Parathyroid adenoma (tissue), 2 donors: ENCODE data around the gene PIGZ.

Source experiments
- H2AFZ ChIP-seq: fragments of 300-600 bp; sonication (generic); one replicate; pipeline ENCODE4 v1.7.0; 2017; ENCODE audit warnings: antibody characterized with exemption, mild to moderate bottlenecking
- H3K27ac ChIP-seq: fragments of 300-600 bp; sonication (generic); one replicate; pipeline ENCODE4 v1.7.0; 2017
- H3K27me3 ChIP-seq: fragments of 300-600 bp; sonication (generic); one replicate; pipeline ENCODE4 v1.7.0; 2017; ENCODE audit warnings: low read length; ENCODE audit not compliant: control insufficient read depth, insufficient read depth
- H3K36me3 ChIP-seq: fragments of 300-600 bp; sonication (generic); one replicate; pipeline ENCODE4 v1.7.0; 2017; ENCODE audit warnings: low read length; ENCODE audit not compliant: control insufficient read depth, insufficient read depth
- H3K4me1 ChIP-seq: fragments of 300-600 bp; sonication (generic); one replicate; pipeline ENCODE4 v1.7.0; 2017; ENCODE audit warnings: control low read depth
- H3K4me2 ChIP-seq: fragments of 300-600 bp; sonication (generic); one replicate; pipeline ENCODE4 v1.7.0; 2017; ENCODE audit warnings: low read length
- H3K4me3 ChIP-seq: fragments of 300-600 bp; sonication (generic); one replicate; pipeline ENCODE4 v1.7.0; 2017; ENCODE audit warnings: low read depth, low read length
- H3K79me2 ChIP-seq: fragments of 300-600 bp; sonication (generic); one replicate; pipeline ENCODE4 v1.7.0; 2017; ENCODE audit warnings: control low read depth
- H3K9ac ChIP-seq: fragments of 300-600 bp; sonication (generic); one replicate; pipeline ENCODE4 v1.7.0; 2017; ENCODE audit warnings: mild to moderate bottlenecking
- H3K9me3 ChIP-seq: fragments of 300-600 bp; sonication (generic); one replicate; pipeline ENCODE4 v1.7.0; 2017; ENCODE audit warnings: low read length; ENCODE audit not compliant: control insufficient read depth
- CTCF ChIP-seq: fragments of 300-600 bp; sonication (generic); IDR thresholded peaks from one replicate; pipeline ENCODE4 v1.7.0; 2017; ENCODE audit warnings: antibody characterized with exemption, mild to moderate bottlenecking
- donor health status: primary hyperparathyroidism.

Gene PIGZ

DNA sequence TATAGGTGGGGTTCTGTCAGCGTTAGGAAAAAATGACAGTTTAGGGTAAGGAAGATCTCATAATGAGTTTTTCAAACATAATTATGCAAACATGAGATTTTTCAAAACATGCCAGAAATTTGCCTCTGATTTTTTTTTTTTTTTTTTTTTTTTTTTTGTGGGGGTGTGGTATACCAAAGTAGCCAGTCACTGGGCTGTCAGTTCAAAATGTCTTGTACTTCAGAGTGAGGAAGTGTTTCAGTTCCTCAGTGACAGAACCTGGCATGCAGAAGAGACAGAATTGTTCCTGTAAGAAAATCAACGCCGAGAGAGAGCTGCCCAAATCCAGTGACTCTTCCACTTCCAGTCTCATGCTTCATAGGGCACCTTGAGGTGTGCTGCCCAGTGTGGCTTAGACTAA lies 36.0 kb downstream of the PIGZ start:
- Histone ChIP-seq H3K9me3 (no peaks in the 10 kb centered on the region), H3K79me2 (no peaks in the 10 kb centered on the region), H3K36me3 (no peaks in the 10 kb centered on the region), H3K4me2 (no peak overlapping the region), H3K4me1 (no peaks in the 10 kb centered on the region), H3K27ac (no peak overlapping the region), H2AFZ (no peak overlapping the region), H3K4me3 (no peak overlapping the region), H3K27me3 (no peaks in the 10 kb centered on the region), H3K9ac (no peak overlapping the region)
- no peak for TF ChIP-seq CTCF

DNA sequence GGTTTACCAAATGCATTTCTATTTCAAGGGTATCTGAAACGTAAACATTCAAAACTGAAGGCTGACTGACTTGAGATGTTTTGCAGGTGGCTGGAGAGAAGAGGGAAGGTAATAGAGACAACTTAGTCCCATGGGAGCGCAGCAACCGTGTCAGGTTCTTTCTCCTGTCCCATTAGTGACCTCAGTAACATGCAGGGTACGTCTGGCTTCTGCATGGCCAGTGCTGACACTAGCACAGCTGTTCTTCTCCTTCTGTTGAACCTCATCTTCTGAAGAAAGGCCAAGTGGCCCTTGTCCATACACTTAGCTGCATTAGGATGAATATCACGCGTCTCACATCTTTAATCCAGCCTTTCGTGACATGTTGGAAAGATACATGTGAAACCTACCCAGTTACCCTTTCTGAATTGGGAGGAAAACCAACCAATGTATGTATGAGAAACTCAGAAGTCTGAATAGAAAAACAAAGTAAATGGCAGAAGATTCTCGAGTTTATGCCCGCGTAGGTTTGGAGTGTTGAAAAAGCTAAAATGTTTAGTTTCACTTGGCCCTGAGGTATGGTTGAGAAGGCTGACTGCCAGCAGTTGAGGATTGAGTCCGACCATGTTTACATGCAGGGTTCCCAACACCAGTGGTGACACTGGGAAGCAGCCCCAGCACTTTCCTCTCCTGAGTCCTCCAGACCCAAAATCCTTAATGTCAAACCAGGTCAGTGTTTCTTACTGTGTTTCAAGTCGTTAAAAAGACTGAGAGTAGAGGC lies 36.6 kb downstream of the PIGZ start:
- Histone ChIP-seq H3K4me1 (no peaks in the 10 kb centered on the region), H3K27me3 (no peaks in the 10 kb centered on the region), H3K4me2 (no peak overlapping the region), H3K27ac (no peak overlapping the region), H3K9ac (no peak overlapping the region), H3K36me3 (no peaks in the 10 kb centered on the region), H3K79me2 (no peaks in the 10 kb centered on the region), H3K4me3 (no peak overlapping the region), H2AFZ (no peak overlapping the region), H3K9me3 (no peaks in the 10 kb centered on the region)
- no peak for TF ChIP-seq CTCF

DNA sequence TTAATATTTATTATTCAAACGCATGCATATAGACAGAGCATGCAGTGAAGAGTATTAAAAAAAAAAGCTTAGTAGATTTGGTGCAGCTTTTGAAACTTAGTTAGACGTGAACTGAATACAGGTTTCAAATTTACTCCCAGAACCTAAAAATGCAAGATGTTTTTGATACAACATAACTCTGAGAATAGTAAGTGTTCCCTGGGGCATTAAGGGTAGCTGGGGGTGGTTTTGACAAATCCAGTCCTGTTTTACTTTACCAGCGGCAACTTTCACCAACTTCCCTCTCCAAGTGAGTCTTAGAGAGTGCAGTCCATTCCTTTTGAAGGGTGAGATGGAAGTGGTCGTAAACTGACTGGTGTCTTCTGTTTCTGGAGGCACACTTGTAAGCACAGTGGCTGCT lies 37.5 kb downstream of the PIGZ start:
- Histone ChIP-seq H3K4me3 (no peak overlapping the region), H3K27ac (no peak overlapping the region), H2AFZ (no peak overlapping the region), H3K79me2 (no peaks in the 10 kb centered on the region), H3K9me3 (no peaks in the 10 kb centered on the region), H3K9ac (no peak overlapping the region), H3K36me3 (no peaks in the 10 kb centered on the region), H3K4me2 (no peak overlapping the region), H3K27me3 (no peaks in the 10 kb centered on the region), H3K4me1 (no peaks in the 10 kb centered on the region)
- TF ChIP-seq CTCF: no peak

GRCh38 chr3:196927571-196928453 lies 40.8 kb downstream of the PIGZ start:
- Histone ChIP-seq H3K9ac (no peak overlapping the region), H3K4me3 (no peak overlapping the region), H3K27me3 (no peaks in the 10 kb centered on the region), H3K36me3 (no peaks in the 10 kb centered on the region), H3K4me2 (no peak overlapping the region), H3K79me2 (peaks cover 6% of the 10 kb centered on the region), H3K4me1 (no peaks in the 10 kb centered on the region), H3K9me3 (no peaks in the 10 kb centered on the region), H3K27ac (no peak overlapping the region), H2AFZ (no peak overlapping the region)
- no peak for TF ChIP-seq CTCF
